ENCODE results near the gene FGD2.

FGD2 gene

DNA sequence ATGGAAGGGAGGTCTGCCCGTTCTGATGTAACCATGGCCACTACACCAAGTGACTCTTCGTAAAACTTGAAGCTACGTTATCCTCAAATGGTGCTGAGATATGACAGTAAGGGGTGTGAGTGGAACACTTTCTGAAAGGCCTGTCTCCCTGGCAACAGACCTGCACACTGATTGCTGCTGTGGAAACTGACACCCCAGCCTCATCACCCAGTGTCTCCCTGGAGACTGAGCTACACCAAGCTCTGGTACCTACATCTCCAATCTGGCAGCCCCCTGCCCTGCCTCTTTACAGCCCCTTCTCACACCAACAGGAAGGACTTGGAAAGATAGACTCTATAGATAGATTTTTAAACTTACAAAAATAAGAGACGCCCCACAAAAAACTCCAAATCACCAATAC, 37.7 kb upstream of the FGD2 start:
- H3K4me3 ChIP-seq (ENCODE audit: low read depth, low read length): no peak overlapping the region
- no peak for TF ChIP-seq CTCF (IDR thresholded peaks at IDR 0.05; ENCODE audit: low read depth, low read length)

- TF ChIP-seq CTCF (IDR thresholded peaks at IDR 0.05; ENCODE audit: low read depth, low read length): no peak
These were observed 37.0 kb upstream of the FGD2 start for GRCh38 chr6:36968266-36968977.

GRCh38 chr6:36969240-36969691, 36.2 kb upstream of the FGD2 start:
- TF ChIP-seq CTCF (IDR thresholded peaks at IDR 0.05; ENCODE audit: low read depth, low read length): no peak
- no peak overlapping the region for H3K4me3 ChIP-seq (ENCODE audit: low read depth, low read length)

More at GRCh38 chr6:36968266-36968977, 37.0 kb upstream of the FGD2 start:
- H3K4me3 ChIP-seq (ENCODE audit: low read depth, low read length): no peak overlapping the region

GRCh38 chr6:36969988-36970891, 35.2 kb upstream of the FGD2 start:
- TF ChIP-seq CTCF (IDR thresholded peaks at IDR 0.05; ENCODE audit: low read depth, low read length): no peak

GRCh38 chr6:36970892-36971842, 34.3 kb upstream of the FGD2 start:
- no peak overlapping the region for H3K4me3 ChIP-seq (ENCODE audit: low read depth, low read length)
- TF ChIP-seq CTCF (IDR thresholded peaks at IDR 0.05; ENCODE audit: low read depth, low read length): no peak

More at GRCh38 chr6:36969988-36970891, 35.2 kb upstream of the FGD2 start:
- H3K4me3 ChIP-seq (ENCODE audit: low read depth, low read length): no peak overlapping the region

DNA sequence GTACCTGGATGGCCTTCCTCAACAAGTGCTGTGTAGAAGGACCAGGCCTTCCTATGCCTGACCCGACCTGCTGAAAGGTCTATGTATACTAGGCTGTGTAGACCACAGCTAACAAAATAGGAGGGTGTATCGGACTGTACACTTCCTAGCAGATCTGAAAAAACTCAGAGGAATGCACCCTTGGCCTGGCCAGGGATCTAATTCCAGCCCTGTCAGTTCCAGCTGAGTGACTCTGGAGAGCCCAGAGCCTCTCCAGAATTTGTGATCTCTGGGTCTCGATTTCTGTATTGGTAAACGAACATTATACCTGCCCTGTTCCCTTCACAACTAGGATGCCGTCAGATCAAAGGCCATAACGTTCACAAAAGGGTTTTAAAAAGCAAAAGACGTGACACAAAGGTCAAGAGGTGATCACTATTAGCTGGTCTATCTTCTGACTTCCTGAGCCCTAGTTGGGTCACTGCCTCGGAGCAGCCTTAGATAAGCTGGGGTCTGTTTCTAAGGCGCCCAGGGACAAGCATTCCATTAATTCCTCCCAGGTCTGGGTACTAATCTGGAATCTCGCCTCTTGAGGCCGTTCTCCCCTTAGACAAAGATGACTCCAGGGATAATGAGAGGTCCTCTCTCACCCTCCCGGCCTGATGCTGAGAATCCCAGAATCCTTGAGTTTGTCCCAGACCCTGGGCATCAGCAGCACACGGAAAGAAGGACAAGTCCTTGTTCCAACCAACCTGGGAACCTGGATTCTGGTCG, 33.4 kb upstream of the FGD2 start:
- no peak for TF ChIP-seq CTCF (IDR thresholded peaks at IDR 0.05; ENCODE audit: low read depth, low read length)
- no peak overlapping the region for H3K4me3 ChIP-seq (ENCODE audit: low read depth, low read length)

Data from WI38 (cell line).